Loucy (cell line): Measurements from ENCODE around the gene OR6S1.

ENCODE experiments used
- CTCF ChIP-seq: fragments of 200-600 bp; sonication (generic); conservative IDR thresholded peaks from 2 replicates; pipeline ENCODE4 v1.5.1; 2014; ENCODE audit warnings: mild to moderate bottlenecking, antibody characterized with exemption, low read length
- EZH2phosphoT487 ChIP-seq: fragments of 200-600 bp; IDR thresholded peaks from 2 replicates; pipeline ENCODE4 v1.6.1; 2018; ENCODE audit warnings: antibody characterized with exemption, mild to moderate bottlenecking, moderate library complexity, borderline replicate concordance

GRCh38 chr14:20609215-20610001 lies 32.1 kb downstream of the OR6S1 start:
- TF ChIP-seq EZH2phosphoT487 = no peak
- peak; percentile 100 for TF ChIP-seq CTCF
